NCI-H146 treated with DMSO at 0.1 percent for 48 hours (cell line): Measurements from ENCODE around the gene AKR1C8.
"Not testable (repeated sequence)": the region's sequence is repeated elsewhere in the genome, so short reads cannot be mapped to it uniquely, and the experiment has no call there.

ENCODE experiments used
- DNase-seq: peaks from one replicate; lab custom pipeline; 2025; ENCODE audit not compliant: unreplicated experiment; lab: John Stamatoyannopoulos, UW

Gene AKR1C8

DNA sequence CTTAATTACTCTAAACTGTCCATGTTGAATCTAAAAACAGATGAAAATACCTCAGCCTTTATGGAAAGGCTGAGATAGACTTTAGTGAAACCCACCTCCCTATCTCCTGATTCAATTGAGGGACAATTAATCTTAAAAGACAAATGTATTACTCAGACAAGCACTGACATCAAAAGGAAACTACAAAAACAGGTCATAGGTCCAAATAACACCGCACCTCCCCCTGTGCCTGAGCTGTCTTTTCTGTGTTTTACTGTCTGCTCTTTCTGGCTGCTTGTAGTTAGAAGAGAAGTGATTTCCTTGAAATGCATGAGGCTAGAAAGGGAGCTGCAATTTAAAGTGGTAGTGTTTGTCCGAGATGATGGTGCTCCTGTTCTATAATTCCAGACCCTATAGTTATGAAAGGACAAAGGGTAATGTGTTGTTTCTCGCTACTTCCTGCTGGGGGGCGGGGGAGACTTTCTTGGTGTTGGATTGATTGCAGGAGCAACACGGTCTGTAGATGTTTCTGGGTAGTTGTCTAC, 16.0 kb downstream of the AKR1C8 start:
- DNase-seq, result no peak

DNA sequence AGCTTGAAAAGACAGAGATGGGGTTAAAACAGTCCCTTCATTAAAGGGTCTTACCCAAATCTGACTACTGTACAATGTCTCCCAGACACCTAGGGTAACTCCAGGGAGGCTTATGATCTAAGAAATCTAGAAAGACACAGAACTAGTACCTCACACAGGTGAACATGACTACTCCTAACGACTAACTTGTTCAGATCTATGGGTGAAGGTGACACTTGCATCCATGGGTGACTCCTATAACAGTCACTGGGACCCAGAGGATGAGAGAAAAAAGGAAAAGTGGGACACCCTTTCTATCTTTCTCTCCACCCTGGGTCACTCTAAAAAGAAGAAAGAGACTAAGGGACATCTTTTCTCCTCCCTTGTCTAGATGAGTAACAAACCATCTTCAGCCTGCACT, 19.2 kb downstream of the AKR1C8 start:
- no peak for DNase-seq

- no peak for DNase-seq
Measured at GRCh38 chr10:5163487-5163886, 21.5 kb downstream of the AKR1C8 start.

GRCh38 chr10:5159126-5159525, 25.8 kb downstream of the AKR1C8 start:
- DNase-seq, result no peak

GRCh38 chr10:5157501-5157900, 27.4 kb downstream of the AKR1C8 start:
- no peak for DNase-seq

DNA sequence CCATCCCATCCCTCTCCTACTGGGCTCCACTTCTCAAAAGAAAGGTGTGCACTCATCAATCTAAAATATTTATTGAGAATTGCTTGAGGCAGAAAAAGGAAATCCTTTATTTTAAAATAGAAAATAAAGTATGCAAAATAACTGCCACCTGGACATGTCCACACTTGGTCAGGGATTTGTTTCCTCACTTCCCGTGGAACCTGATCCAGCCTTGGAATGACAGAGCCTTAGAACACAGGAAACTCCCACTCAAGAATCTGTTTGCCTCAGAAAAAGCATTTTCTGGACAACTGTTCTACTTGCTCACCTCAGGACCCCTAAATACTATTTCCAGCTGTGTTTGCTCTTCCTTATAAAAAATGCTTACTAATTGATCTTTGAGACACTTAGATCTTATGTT, 29.0 kb downstream of the AKR1C8 start:
- DNase-seq, result no peak

DNA sequence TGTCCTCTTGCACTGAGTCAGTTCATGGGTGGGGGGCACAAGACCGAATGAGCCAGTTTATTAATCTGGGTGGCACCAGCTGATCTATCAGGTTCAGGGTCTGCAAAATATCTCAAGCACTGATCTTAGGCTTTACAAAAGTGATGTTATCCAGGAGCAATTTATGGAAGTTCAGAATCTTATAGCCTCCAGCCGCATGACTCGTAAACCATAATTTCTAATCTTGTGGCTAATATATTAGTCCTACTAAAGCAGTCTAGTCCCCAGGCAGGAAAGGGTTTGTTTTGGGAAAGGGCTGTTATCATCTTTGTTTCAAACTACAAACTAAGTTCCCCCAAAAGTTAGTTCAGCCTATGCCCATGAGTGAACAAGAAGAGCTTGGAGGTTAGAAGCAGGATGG, 33.9 kb downstream of the AKR1C8 start:
- no peak for DNase-seq

DNA sequence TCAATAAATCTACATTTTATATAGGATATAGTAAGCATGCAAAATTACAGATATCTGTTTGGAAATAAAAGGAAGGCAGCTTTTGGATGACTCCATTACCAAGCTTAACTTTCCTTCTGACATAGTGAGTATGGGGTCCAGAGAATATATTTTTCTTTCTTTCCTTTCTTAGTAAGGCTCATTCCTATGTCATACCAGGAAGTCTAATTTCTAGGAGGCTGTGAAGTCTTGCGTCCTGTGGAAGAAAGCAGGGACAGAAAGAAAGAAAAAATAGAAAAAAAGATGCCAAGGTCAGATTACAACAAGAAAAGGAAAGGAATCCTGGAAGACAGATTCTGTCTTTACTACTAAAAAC, 36.3 kb downstream of the AKR1C8 start:
- no peak for DNase-seq

GRCh38 chr10:5147981-5148677, 36.8 kb downstream of the AKR1C8 start:
- DNase-seq, result no peak

DNA sequence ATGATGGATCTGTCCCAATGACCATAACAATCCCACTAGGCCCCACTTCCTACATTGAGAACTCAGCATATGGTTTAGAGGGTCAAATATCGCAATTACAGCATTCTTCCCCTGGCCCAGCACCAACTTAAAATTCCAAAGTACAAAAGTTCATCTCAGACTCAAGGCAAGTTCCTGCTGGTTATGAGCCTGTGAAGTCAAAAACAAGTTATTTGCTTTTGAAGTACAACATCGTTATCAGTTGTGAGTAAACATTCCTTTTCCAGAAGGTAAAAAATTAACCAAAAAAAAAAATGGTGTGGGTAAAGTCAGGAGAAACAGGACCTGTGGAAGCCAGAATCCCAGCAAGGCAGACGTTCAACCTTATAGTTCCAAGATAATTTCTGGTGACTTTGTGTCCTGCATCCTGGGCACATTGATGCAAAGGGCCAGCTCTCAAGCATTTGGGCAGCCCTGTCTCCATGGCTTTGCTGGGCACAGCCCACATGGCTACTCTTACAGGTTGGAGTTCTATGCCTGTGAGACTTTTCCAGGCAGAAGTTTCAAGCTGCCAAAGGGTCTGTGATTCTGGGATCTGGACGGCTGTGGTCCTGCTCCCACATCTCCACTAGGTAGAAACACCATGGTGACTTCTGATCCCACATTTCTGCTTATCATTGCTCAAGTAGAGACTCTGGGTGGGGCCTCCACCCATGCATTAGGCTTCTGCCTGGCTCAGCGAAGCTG, 37.5 kb downstream of the AKR1C8 start:
- no peak for DNase-seq

- no peak for DNase-seq
Measured at GRCh38 chr10:5146920-5147254, 38.1 kb downstream of the AKR1C8 start.

- no peak for DNase-seq
Measured at GRCh38 chr10:5143137-5143536, 41.8 kb downstream of the AKR1C8 start.

- DNase-seq, result no peak
Measured at GRCh38 chr10:5142199-5142598, 42.8 kb downstream of the AKR1C8 start.

- not testable (repeated sequence) for DNase-seq
Measured at GRCh38 chr10:5137699-5138098, 47.3 kb downstream of the AKR1C8 start.

DNA sequence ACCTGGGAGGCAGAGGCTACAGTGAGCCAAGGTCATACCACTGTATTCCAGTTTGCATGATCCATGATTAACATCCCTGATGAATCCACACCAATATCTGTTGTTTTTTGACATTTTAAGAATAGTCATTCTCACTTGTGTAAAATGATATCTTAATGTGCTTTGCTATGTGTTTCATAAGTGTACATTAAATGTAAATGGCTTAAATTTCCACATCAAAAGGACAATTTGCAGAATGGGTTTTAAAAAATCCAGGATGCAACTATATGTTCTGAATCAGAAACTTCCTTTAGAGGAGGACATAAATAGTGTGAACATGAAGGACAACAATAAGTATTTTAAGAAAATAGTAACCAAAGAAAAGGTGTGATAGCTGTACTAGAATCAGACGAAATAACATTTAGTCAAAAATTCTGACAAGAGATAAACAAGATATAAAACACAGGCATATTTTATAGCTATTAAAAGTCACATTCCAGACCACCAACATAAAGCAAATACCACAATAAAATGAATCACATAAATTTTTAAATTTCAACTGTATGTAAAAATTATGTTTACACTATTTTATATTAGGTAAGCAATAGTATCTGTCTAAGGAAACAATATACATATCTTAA, 48.4 kb downstream of the AKR1C8 start:
- no peak for DNase-seq

DNA sequence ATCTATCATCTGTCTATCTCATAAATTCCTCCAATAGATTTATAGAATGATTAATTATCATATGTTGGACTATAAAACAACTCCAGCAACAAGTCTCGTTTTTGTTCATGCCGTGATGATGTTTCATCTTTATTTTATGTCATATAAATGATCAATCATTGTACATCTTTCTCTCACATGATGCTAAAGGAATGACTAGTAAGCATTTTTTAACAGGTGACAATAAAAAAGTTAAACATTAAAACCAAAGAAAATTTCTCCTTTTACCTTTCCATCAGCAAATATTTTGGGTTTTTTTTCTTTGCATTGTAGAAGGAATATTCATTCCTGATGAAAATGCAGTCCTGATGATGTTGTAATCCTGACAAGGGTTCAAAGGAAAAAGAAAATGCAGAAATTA, 49.4 kb downstream of the AKR1C8 start:
- DNase-seq, result no peak

DNA sequence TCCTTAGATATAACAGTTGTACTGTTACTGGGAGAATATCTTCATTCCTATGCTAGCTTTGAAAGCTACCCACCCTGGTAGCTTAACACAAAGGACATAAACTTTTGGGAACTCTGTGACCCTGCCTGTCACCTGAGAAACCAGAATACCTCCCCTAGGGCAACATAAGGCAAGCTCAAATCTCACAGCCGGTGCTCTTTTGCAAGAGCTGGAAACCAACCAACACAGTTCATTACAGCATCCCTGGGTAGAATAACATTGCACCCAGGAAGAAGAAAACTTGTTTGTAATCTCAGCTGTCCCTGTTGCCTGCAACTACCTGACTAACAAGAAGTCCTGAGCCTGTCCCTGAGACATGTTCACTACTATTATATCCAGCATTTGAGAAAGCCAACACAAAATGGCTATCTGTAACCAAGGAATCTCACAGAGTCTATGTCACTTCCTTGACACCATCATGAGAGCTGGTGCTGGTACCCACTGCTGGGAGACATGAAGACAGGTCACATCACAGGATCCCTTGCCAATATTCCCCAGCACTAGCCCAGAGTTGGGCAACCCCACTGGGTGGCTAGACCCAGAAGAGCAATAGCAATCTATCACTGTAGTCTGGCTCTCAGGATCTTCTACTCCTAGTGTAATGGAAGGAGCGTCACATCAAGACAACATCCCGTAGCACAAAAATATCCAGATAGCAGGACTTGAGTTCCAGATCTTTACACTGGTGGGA, 59.5 kb downstream of the AKR1C8 start:
- no peak for DNase-seq

- DNase-seq, result no peak
Measured at GRCh38 chr10:5123886-5124285, 61.1 kb downstream of the AKR1C8 start.

- not testable (repeated sequence) for DNase-seq
Measured at GRCh38 chr10:5119997-5120396, 65.0 kb downstream of the AKR1C8 start.

- DNase-seq, result no peak
Measured at GRCh38 chr10:5117026-5117425, 67.9 kb downstream of the AKR1C8 start.

GRCh38 chr10:5116621-5117020, 68.3 kb downstream of the AKR1C8 start:
- DNase-seq, result no peak

DNA sequence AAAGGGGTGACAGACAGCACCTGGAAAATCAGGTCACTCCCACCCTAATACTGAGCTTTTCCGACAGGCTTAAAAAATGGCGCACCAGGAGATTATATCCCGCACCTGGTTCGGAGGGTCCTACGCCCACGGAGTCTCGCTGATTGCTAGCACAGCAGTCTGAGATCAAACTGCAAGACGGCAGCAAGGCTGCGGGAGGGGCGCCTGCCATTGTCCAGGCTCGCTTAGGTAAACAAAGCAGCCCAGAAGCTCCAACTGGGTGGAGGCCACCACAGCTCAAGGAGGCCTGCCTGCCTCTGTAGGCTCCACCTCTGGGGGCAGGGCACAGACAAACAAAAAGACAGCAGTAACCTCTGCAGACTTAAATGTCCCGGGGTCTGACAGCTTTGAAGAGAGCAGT, 75.1 kb downstream of the AKR1C8 start:
- not testable (repeated sequence) for DNase-seq
